Mononuclear cell (primary cell): ENCODE measurements around the gene PICALM. TPM values are rescaled to one million over a fixed set of nuclear protein-coding genes. Genes with fewer than 3 reads are reported as not detected.

Experiments
- H3K27me3 ChIP-seq: 2 replicates; pipeline ENCODE4 v1.6.0; 2011; ENCODE audit warnings: low read length, control low read depth; ENCODE audit not compliant: insufficient read depth
- H3K4me1 ChIP-seq: 2 replicates; pipeline ENCODE4 v1.5.1; 2011; ENCODE audit warnings: mild to moderate bottlenecking, low read length, control low read depth; ENCODE audit not compliant: insufficient read depth
- H3K4me3 ChIP-seq: 2 replicates; pipeline ENCODE4 v1.5.1; 2011; ENCODE audit warnings: mild to moderate bottlenecking, low read length, moderate library complexity
- H3K9me3 ChIP-seq: 2 replicates; pipeline ENCODE4 v1.5.1; 2011; ENCODE audit warnings: low read depth, mild to moderate bottlenecking, control low read depth, low read length
- total RNA-seq: library from RNA; depleted of rRNA; stranded (reverse); fragments of >200 nt; gene quantifications from one replicate; pipeline ENCODE4 v1.2.3, GENCODE V29; 2012

PICALM gene
- total RNA-seq, 1 donor = 416 TPM

- H3K27me3 ChIP-seq = no peaks in the 10 kb centered on the region
These were observed 24.9 kb downstream of the PICALM start for GRCh38 chr11:86043765-86044503.

GRCh38 chr11:86041975-86042378 lies 26.9 kb downstream of the PICALM start:
- Histone ChIP-seq H3K27me3 (no peaks in the 10 kb centered on the region), H3K4me1 (peaks cover 52% of the 10 kb centered on the region), H3K4me3 (no peak overlapping the region), H3K9me3 (no peaks in the 10 kb centered on the region)

More at GRCh38 chr11:86043765-86044503, 24.9 kb downstream of the PICALM start:
- peaks cover 70% of the 10 kb centered on the region for H3K4me1 ChIP-seq
- no peaks in the 10 kb centered on the region for H3K9me3 ChIP-seq
- H3K4me3 ChIP-seq = no peak overlapping the region

GRCh38 chr11:86040919-86041850 lies 27.7 kb downstream of the PICALM start:
- H3K4me3 ChIP-seq = no peak overlapping the region
- H3K9me3 ChIP-seq = no peaks in the 10 kb centered on the region
- H3K4me1 ChIP-seq = peaks cover 44% of the 10 kb centered on the region
- no peaks in the 10 kb centered on the region for H3K27me3 ChIP-seq

GRCh38 chr11:86039094-86039493 lies 29.8 kb downstream of the PICALM start:
- no peaks in the 10 kb centered on the region for H3K27me3 ChIP-seq
- no peak overlapping the region for H3K4me3 ChIP-seq
- peaks cover 29% of the 10 kb centered on the region for H3K4me1 ChIP-seq
- H3K9me3 ChIP-seq = no peaks in the 10 kb centered on the region

GRCh38 chr11:86037743-86038142 lies 31.1 kb downstream of the PICALM start:
- Histone ChIP-seq H3K27me3 (no peaks in the 10 kb centered on the region), H3K4me3 (no peak overlapping the region), H3K4me1 (peaks cover 16% of the 10 kb centered on the region), H3K9me3 (no peaks in the 10 kb centered on the region)

- H3K4me3 ChIP-seq = no peak overlapping the region
- H3K4me1 ChIP-seq = peaks cover 4% of the 10 kb centered on the region
- H3K9me3 ChIP-seq = no peaks in the 10 kb centered on the region
- H3K27me3 ChIP-seq = no peaks in the 10 kb centered on the region
These were observed 33.0 kb downstream of the PICALM start for GRCh38 chr11:86035920-86036319.

GRCh38 chr11:86035164-86035563 lies 33.7 kb downstream of the PICALM start:
- H3K4me1 ChIP-seq = peaks cover 4% of the 10 kb centered on the region
- H3K4me3 ChIP-seq = no peak overlapping the region
- H3K9me3 ChIP-seq = no peaks in the 10 kb centered on the region
- no peaks in the 10 kb centered on the region for H3K27me3 ChIP-seq

GRCh38 chr11:86034710-86035109 lies 34.2 kb downstream of the PICALM start:
- H3K4me1 ChIP-seq = peaks cover 4% of the 10 kb centered on the region
- H3K9me3 ChIP-seq = no peaks in the 10 kb centered on the region
- H3K27me3 ChIP-seq = no peaks in the 10 kb centered on the region
- H3K4me3 ChIP-seq = no peak overlapping the region

- Histone ChIP-seq H3K9me3 (no peaks in the 10 kb centered on the region), H3K4me1 (peaks cover 14% of the 10 kb centered on the region), H3K27me3 (no peaks in the 10 kb centered on the region), H3K4me3 (no peak overlapping the region)
These were observed 47.5 kb downstream of the PICALM start for GRCh38 chr11:86021377-86021776.

GRCh38 chr11:86018249-86018648 lies 50.6 kb downstream of the PICALM start:
- Histone ChIP-seq H3K4me1 (peaks cover 7% of the 10 kb centered on the region), H3K4me3 (no peak overlapping the region), H3K27me3 (no peaks in the 10 kb centered on the region), H3K9me3 (no peaks in the 10 kb centered on the region)

GRCh38 chr11:86016451-86016850 lies 52.4 kb downstream of the PICALM start:
- Histone ChIP-seq H3K9me3 (no peaks in the 10 kb centered on the region), H3K4me3 (no peak overlapping the region)

GRCh38 chr11:86015699-86016098 lies 53.2 kb downstream of the PICALM start:
- Histone ChIP-seq H3K9me3 (no peaks in the 10 kb centered on the region), H3K4me3 (no peak overlapping the region), H3K27me3 (no peaks in the 10 kb centered on the region), H3K4me1 (no peaks in the 10 kb centered on the region)

More at GRCh38 chr11:86016451-86016850, 52.4 kb downstream of the PICALM start:
- H3K27me3 ChIP-seq = no peaks in the 10 kb centered on the region
- H3K4me1 ChIP-seq = peaks cover 6% of the 10 kb centered on the region

GRCh38 chr11:86014221-86014620 lies 54.7 kb downstream of the PICALM start:
- Histone ChIP-seq H3K4me3 (no peak overlapping the region), H3K9me3 (no peaks in the 10 kb centered on the region), H3K4me1 (no peaks in the 10 kb centered on the region), H3K27me3 (no peaks in the 10 kb centered on the region)

GRCh38 chr11:86013713-86014112 lies 55.2 kb downstream of the PICALM start:
- Histone ChIP-seq H3K4me1 (no peaks in the 10 kb centered on the region), H3K4me3 (no peak overlapping the region), H3K9me3 (no peaks in the 10 kb centered on the region), H3K27me3 (no peaks in the 10 kb centered on the region)

GRCh38 chr11:86011175-86011574 lies 57.7 kb downstream of the PICALM start:
- H3K27me3 ChIP-seq = no peaks in the 10 kb centered on the region
- H3K9me3 ChIP-seq = no peaks in the 10 kb centered on the region
- no peak overlapping the region for H3K4me3 ChIP-seq

More at GRCh38 chr11:86011175-86011574, 57.7 kb downstream of the PICALM start:
- H3K4me1 ChIP-seq = no peaks in the 10 kb centered on the region
